GM18505 (cell line): ENCODE results near the gene DLST.

ENCODE experiments used
- ATAC-seq: cut with Tn5 transposase; IDR thresholded peaks from one replicate; pipeline ENCODE4 v1.9.1; 2021; ENCODE audit not compliant: unreplicated experiment
- POLR2A ChIP-seq: IDR thresholded peaks from 4 replicates; pipeline ENCODE4 v1.6.1; 2011; ENCODE audit warnings: borderline replicate concordance; ENCODE audit not compliant: insufficient read depth, insufficient read length; ENCODE audit errors: extremely low read depth

The DLST gene

GRCh38 chr14:74911704-74912103 lies 30.0 kb downstream of the DLST start:
- no peak for TF ChIP-seq POLR2A
- no peak for ATAC-seq

- no peak for TF ChIP-seq POLR2A
- ATAC-seq: no peak
Measured at GRCh38 chr14:74912111-74912510, 30.4 kb downstream of the DLST start.

- TF ChIP-seq POLR2A: no peak
- ATAC-seq: no peak
Measured at GRCh38 chr14:74912801-74913200, 31.1 kb downstream of the DLST start.

GRCh38 chr14:74913393-74913910 lies 31.7 kb downstream of the DLST start:
- ATAC-seq: no peak
- no peak for TF ChIP-seq POLR2A

GRCh38 chr14:74913986-74914573 lies 32.4 kb downstream of the DLST start:
- ATAC-seq: no peak

GRCh38 chr14:74915426-74915825 lies 33.7 kb downstream of the DLST start:
- no peak for ATAC-seq
- no peak for TF ChIP-seq POLR2A

More at GRCh38 chr14:74913986-74914573, 32.4 kb downstream of the DLST start:
- TF ChIP-seq POLR2A: no peak

- no peak for TF ChIP-seq POLR2A
- no peak for ATAC-seq
Measured at GRCh38 chr14:74915826-74916225, 34.1 kb downstream of the DLST start.

GRCh38 chr14:74917178-74917543 lies 35.4 kb downstream of the DLST start:
- no peak for ATAC-seq
- no peak for TF ChIP-seq POLR2A

- no peak for TF ChIP-seq POLR2A
- ATAC-seq: no peak
Measured at GRCh38 chr14:74917646-74918081, 35.9 kb downstream of the DLST start.

- no peak for TF ChIP-seq POLR2A
- no peak for ATAC-seq
Measured at GRCh38 chr14:74918380-74918779, 36.7 kb downstream of the DLST start.

- no peak for TF ChIP-seq POLR2A
- ATAC-seq: no peak
Measured at GRCh38 chr14:74919421-74920165, 37.9 kb downstream of the DLST start.

GRCh38 chr14:74920281-74920680 lies 38.6 kb downstream of the DLST start:
- ATAC-seq: no peak
- no peak for TF ChIP-seq POLR2A

GRCh38 chr14:74921053-74921620 lies 39.4 kb downstream of the DLST start:
- TF ChIP-seq POLR2A: no peak
- ATAC-seq: no peak

- TF ChIP-seq POLR2A: no peak
- ATAC-seq: no peak
Measured at GRCh38 chr14:74921987-74922751, 40.5 kb downstream of the DLST start.

GRCh38 chr14:74922752-74923401 lies 41.2 kb downstream of the DLST start, which contains the start of gene RPS6KL1:
RPS6KL1 (minus strand) TSS chr14:74923260; CDS start chr14:74921541, 1,719 bp downstream.
- peak; percentile 89 for ATAC-seq
- peak; percentile 45 for TF ChIP-seq POLR2A
